Right cardiac atrium (tissue), 5 donors: ENCODE measurements around the gene ZC3HAV1. TPM values are rescaled to one million over a fixed set of nuclear protein-coding genes. Genes with fewer than 3 reads are reported as not detected.

ENCODE experiments used
- ATAC-seq, 2 donors: fragments of 200-7000 bp; cut with Tn5 transposase; one replicate each; pipeline versions ENCODE4 v1.8.0 to v1.9.1; 2020; ENCODE audit warnings: moderate library complexity in 2 of 2, mild to moderate bottlenecking in 1 of 2
- DNase-seq, 3 donors: peaks; one replicate each; pipeline ENCODE4 v3.0.0-alpha.2; 2020
- H3K27ac ChIP-seq: one replicate; pipeline ENCODE4 v1.5.1; 2013; ENCODE audit warnings: mild to moderate bottlenecking, low read length, control low read depth, moderate library complexity
- H3K27me3 ChIP-seq: one replicate; pipeline ENCODE4 v1.6.1; 2013; ENCODE audit not compliant: control insufficient read depth, insufficient read depth
- H3K4me1 ChIP-seq: one replicate; pipeline ENCODE4 v1.6.1; 2013; ENCODE audit warnings: low read length; ENCODE audit not compliant: control insufficient read depth, insufficient read depth
- H3K4me3 ChIP-seq: one replicate; pipeline ENCODE4 v1.5.1; 2013; ENCODE audit warnings: low read length, control low read depth
- H3K9me3 ChIP-seq: one replicate; pipeline ENCODE4 v1.6.1; 2013; ENCODE audit warnings: low read length; ENCODE audit not compliant: control insufficient read depth
- WGBS: extraction: QIAGEN DNeasy Blood & Tissue Kit; methylation state at CpG from one replicate; pipeline ENCODE4 v1.1.7; 2013; 5-methylcytosine and 5-hydroxymethylcytosine counted together
- intact Hi-C, 4 donors: fragments of 100-400 bp; cut with DNase I; formaldehyde crosslinking; loops; one replicate each; pipeline versions ENCODE4 v1.11.0 to v1.14.0; 2022 to 2023
- polyA plus RNA-seq: library from polyadenylated mRNA; stranded (reverse); fragments of 200-250 nt; gene quantifications from one replicate; pipeline ENCODE4 v1.2.3, GENCODE V29; 2013
- total RNA-seq, 4 donors: library from RNA; stranded (reverse); fragmentation: NEBNext Ultra II Directional; extraction: Animal tissue kit (Norgen Biotek cat#: 25700); gene quantifications; one replicate each; pipeline ENCODE4 v1.2.1, GENCODE V29; 2021
- donor health status: healthy with polysubstance abuse.
- donor health status: DM: no; HTN: yes; CAD: no.
- donor health status: DM: no; HTN: no; CAD: no.
- donor health status: DM: no; HTN: yes; CAD: no; lungs with severe emphysema.
- donor health status: DM: yes; HTN: yes; CAD: no.

Gene ZC3HAV1
- total and polyA plus RNA-seq, 5 donors = 4.1 to 14.1 (median 9.1) TPM

- no peaks in the 10 kb centered on the region for H3K4me1 ChIP-seq
- no peak for DNase-seq
- 93% methylated on average over 3 of the region's 3 CpGs for WGBS
- H3K27ac ChIP-seq = no peak overlapping the region
- intact Hi-C loops = loop anchor here in 2 of 4 donors (10.0 kb wide), 1 partner anchor 63 kb away; no protein-coding TSS in a partner anchor
- ATAC-seq = no peak
- H3K4me3 ChIP-seq = no peak overlapping the region
- no peaks in the 10 kb centered on the region for H3K9me3 ChIP-seq
- H3K27me3 ChIP-seq = no peaks in the 10 kb centered on the region
These were observed 98.1 kb downstream of the ZC3HAV1 start for GRCh38 chr7:139011373-139011772.

DNA sequence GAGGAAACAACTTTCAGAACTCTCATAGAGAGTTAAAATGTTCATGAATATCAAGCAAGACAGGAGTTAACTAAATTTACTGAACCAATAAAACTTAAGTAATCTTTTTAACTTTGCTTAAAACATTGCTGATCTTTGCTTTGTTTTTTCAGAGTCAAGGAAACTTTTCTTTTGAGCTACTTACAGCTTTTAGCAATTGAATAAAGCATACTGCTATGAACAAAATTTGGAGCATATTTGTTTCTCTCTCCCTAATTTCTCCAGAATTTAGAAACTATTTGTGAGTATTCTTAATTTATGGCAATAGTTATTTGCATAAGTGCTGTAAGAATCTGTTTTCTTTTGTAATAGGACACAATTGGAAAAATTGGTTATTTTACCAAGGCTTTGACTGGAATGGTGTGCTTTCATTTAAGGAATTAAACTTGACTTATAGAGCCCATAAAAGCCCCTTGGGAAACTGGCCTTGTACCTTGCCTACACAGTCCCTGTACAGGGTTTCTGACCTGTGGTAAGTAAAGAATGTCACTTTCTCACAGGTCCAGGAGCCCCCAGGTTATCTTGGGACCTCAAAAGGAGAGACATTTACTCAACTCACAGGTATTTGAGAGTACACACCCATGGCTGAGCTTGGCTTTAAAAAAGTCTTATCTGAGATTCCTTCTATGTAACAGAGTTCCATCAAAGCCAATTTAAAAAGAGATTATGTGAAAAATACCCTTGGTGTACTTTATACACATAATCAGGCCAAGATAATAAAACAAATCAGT lies 105.0 kb downstream of the ZC3HAV1 start:
- ATAC-seq (no peak), DNase-seq (no peak)
- intact Hi-C loops = no loop called here
- Histone ChIP-seq H3K27ac (no peak overlapping the region), H3K27me3 (no peaks in the 10 kb centered on the region), H3K4me1 (no peaks in the 10 kb centered on the region), H3K9me3 (no peaks in the 10 kb centered on the region), H3K4me3 (no peak overlapping the region)

DNA sequence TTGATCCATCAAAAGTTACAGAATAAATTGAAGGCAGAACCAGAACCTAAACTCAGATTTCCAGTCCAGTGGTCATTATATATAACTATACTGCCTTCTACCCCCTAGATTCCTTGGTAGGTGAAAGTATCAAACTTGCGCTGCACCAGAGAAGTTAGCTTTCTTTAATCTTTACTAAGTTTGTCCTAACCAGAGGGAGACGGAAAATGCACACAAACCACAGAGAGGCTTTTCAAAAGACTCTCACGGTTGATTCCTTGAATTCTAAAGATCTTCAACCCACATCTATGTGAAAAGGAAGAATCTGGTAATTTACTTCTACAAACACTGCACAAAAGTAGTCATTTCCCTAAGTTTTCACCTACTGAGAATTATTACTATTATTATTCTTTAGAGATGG lies 110.1 kb downstream of the ZC3HAV1 start:
- WGBS = 87% methylated on average over 3 of the region's 3 CpGs
- no peak overlapping the region for H3K27ac ChIP-seq
- intact Hi-C loops = no loop called here
- H3K27me3 ChIP-seq = no peaks in the 10 kb centered on the region
- ATAC-seq = no peak
- H3K9me3 ChIP-seq = no peaks in the 10 kb centered on the region
- no peaks in the 10 kb centered on the region for H3K4me1 ChIP-seq
- DNase-seq = no peak
- no peak overlapping the region for H3K4me3 ChIP-seq

Other genes starting within 250 kb of the ZC3HAV1 start
- 1 to 10 TPM in 3 of 4 donors, under 1 TPM in 1; 0.86 to 1.9 (median 1.6) TPM for gene KIAA1549, start 128.3 kb downstream of the ZC3HAV1 start, total RNA-seq
- 0.52 TPM for gene KIAA1549, start 128.3 kb downstream of the ZC3HAV1 start, polyA plus RNA-seq
- gene ZC3HAV1L, start 73.7 kb downstream of the ZC3HAV1 start, total RNA-seq = 1 to 10 TPM; 4.4 to 5.5 (median 5.3) TPM
- gene ZC3HAV1L, start 73.7 kb downstream of the ZC3HAV1 start, polyA plus RNA-seq = 0.86 TPM
- 10 to 100 TPM; 14.1 to 20.2 (median 16.0) TPM for gene UBN2, start 121.5 kb upstream of the ZC3HAV1 start, total RNA-seq
- gene UBN2, start 121.5 kb upstream of the ZC3HAV1 start, polyA plus RNA-seq = 3.1 TPM
- 10 to 100 TPM; 30.7 to 51.3 (median 43.7) TPM for gene FMC1, start 231.6 kb upstream of the ZC3HAV1 start, total RNA-seq
- gene FMC1, start 231.6 kb upstream of the ZC3HAV1 start, polyA plus RNA-seq = 67.4 TPM